ENCODE data around the gene TMTC1.

The TMTC1 gene

GRCh38 chr12:29692237-29692636 lies 91.5 kb downstream of the TMTC1 start:
- H3K4me2 ChIP-seq (ENCODE audit: low read length) = no peak overlapping the region
- no peaks in the 10 kb centered on the region for H3K9me3 ChIP-seq (ENCODE audit: low read length)
- H3K27ac ChIP-seq (ENCODE audit: low read depth, low read length, poor library complexity, severe bottlenecking) = no peak overlapping the region

GRCh38 chr12:29691161-29691854 lies 92.4 kb downstream of the TMTC1 start:
- no peaks in the 10 kb centered on the region for H3K36me3 ChIP-seq (ENCODE audit: insufficient read depth, low read length)
- no peak overlapping the region for H2AFZ ChIP-seq (ENCODE audit: low read length)
- no peaks in the 10 kb centered on the region for H3K79me2 ChIP-seq (ENCODE audit: insufficient read depth, low read length)
- TF ChIP-seq CTCF (IDR thresholded peaks at IDR 0.05; ENCODE audit: low read length) = no peak
- no peak for TF ChIP-seq EZH2 (IDR thresholded peaks at IDR 0.05; ENCODE audit: borderline replicate concordance, low read length)
- H3K4me2 ChIP-seq (ENCODE audit: low read length) = no peak overlapping the region
- H3K9ac ChIP-seq (ENCODE audit: low read length) = no peak overlapping the region
- H3K9me3 ChIP-seq (ENCODE audit: low read length) = no peaks in the 10 kb centered on the region
- H3K4me1 ChIP-seq (ENCODE audit: insufficient read depth, low read length, severe bottlenecking) = no peaks in the 10 kb centered on the region
- no peaks in the 10 kb centered on the region for H3K27me3 ChIP-seq (ENCODE audit: insufficient read depth, low read length)
- H3K9me2 ChIP-seq (ENCODE audit: low read depth, low read length) = no peaks in the 10 kb centered on the region
- H3K4me3 ChIP-seq (ENCODE audit: low read depth, low read length, poor library complexity, severe bottlenecking) = no peak overlapping the region
- no peaks in the 10 kb centered on the region for H3F3A ChIP-seq (ENCODE audit: insufficient read depth, low read length)
- no peaks in the 10 kb centered on the region for H4K20me1 ChIP-seq (ENCODE audit: insufficient read depth, low read length)
- H3K27ac ChIP-seq (ENCODE audit: low read depth, low read length, poor library complexity, severe bottlenecking) = no peak overlapping the region

More at GRCh38 chr12:29692237-29692636, 91.5 kb downstream of the TMTC1 start:
- H2AFZ ChIP-seq (ENCODE audit: low read length) = no peak overlapping the region
- H3K4me3 ChIP-seq (ENCODE audit: low read depth, low read length, poor library complexity, severe bottlenecking) = no peak overlapping the region
- H3K4me1 ChIP-seq (ENCODE audit: insufficient read depth, low read length, severe bottlenecking) = no peaks in the 10 kb centered on the region
- no peaks in the 10 kb centered on the region for H3K79me2 ChIP-seq (ENCODE audit: insufficient read depth, low read length)
- no peaks in the 10 kb centered on the region for H3K9me2 ChIP-seq (ENCODE audit: low read depth, low read length)
- no peak overlapping the region for H3K9ac ChIP-seq (ENCODE audit: low read length)
- no peak for TF ChIP-seq EZH2 (IDR thresholded peaks at IDR 0.05; ENCODE audit: borderline replicate concordance, low read length)
- TF ChIP-seq CTCF (IDR thresholded peaks at IDR 0.05; ENCODE audit: low read length) = no peak
- no peaks in the 10 kb centered on the region for H3K36me3 ChIP-seq (ENCODE audit: insufficient read depth, low read length)
- H4K20me1 ChIP-seq (ENCODE audit: insufficient read depth, low read length) = no peaks in the 10 kb centered on the region
- no peaks in the 10 kb centered on the region for H3F3A ChIP-seq (ENCODE audit: insufficient read depth, low read length)
- H3K27me3 ChIP-seq (ENCODE audit: insufficient read depth, low read length) = no peaks in the 10 kb centered on the region

GRCh38 chr12:29690728-29691127 lies 93.0 kb downstream of the TMTC1 start:
- H3K4me2 ChIP-seq (ENCODE audit: low read length) = no peak overlapping the region

More at GRCh38 chr12:29690728-29691127, 93.0 kb downstream of the TMTC1 start:
- Histone ChIP-seq H3K27me3 (ENCODE audit: insufficient read depth, low read length) (no peaks in the 10 kb centered on the region), H3K9me2 (ENCODE audit: low read depth, low read length) (no peaks in the 10 kb centered on the region), H3K9me3 (ENCODE audit: low read length) (no peaks in the 10 kb centered on the region), H2AFZ (ENCODE audit: low read length) (no peak overlapping the region), H4K20me1 (ENCODE audit: insufficient read depth, low read length) (no peaks in the 10 kb centered on the region), H3F3A (ENCODE audit: insufficient read depth, low read length) (no peaks in the 10 kb centered on the region), H3K9ac (ENCODE audit: low read length) (no peak overlapping the region), H3K4me3 (ENCODE audit: low read depth, low read length, poor library complexity, severe bottlenecking) (no peak overlapping the region), H3K27ac (ENCODE audit: low read depth, low read length, poor library complexity, severe bottlenecking) (no peak overlapping the region), H3K4me1 (ENCODE audit: insufficient read depth, low read length, severe bottlenecking) (no peaks in the 10 kb centered on the region), H3K79me2 (ENCODE audit: insufficient read depth, low read length) (no peaks in the 10 kb centered on the region), H3K36me3 (ENCODE audit: insufficient read depth, low read length) (no peaks in the 10 kb centered on the region)
- TF ChIP-seq CTCF (IDR thresholded peaks at IDR 0.05; ENCODE audit: low read length) = no peak

All from OCI-LY1 (cell line).